Tibial nerve (tissue), 4 donors: Measurements from ENCODE around the gene PHACTR1. TPM values are rescaled to one million over a fixed set of nuclear protein-coding genes. Genes with fewer than 3 reads are reported as not detected.

Experiments
- DNase-seq, 2 donors: peaks; one replicate each; pipeline ENCODE4 v3.0.0-alpha.2; 2019; ENCODE audit warnings: low spot score in 2 of 2
- H3K27ac ChIP-seq, 4 donors: fragments of 200-600 bp; sonication (generic) in 3 of 4; one replicate each; pipeline ENCODE4 v1.5.1; 2017 to 2019; ENCODE audit warnings: mild to moderate bottlenecking in 1 of 4
- H3K27me3 ChIP-seq, 2 donors: fragments of 200-600 bp; sonication (generic) in 1 of 2; one replicate each; pipeline versions ENCODE4 v1.5.1 to v1.6.0; 2017 to 2019
- H3K36me3 ChIP-seq, 3 donors: fragments of 200-600 bp; sonication (generic); one replicate each; pipeline ENCODE4 v1.5.1; 2018 to 2019
- H3K4me1 ChIP-seq, 4 donors: fragments of 200-600 bp; sonication (generic) in 3 of 4; one replicate each; pipeline ENCODE4 v1.5.1; 2017 to 2019
- H3K4me3 ChIP-seq, 4 donors: fragments of 200-600 bp; sonication (generic) in 3 of 4; one replicate each; pipeline ENCODE4 v1.5.1; 2017 to 2019; ENCODE audit warnings: mild to moderate bottlenecking in 1 of 4, moderate library complexity in 1 of 4
- H3K9me3 ChIP-seq, 4 donors: fragments of 200-600 bp; sonication (generic) in 3 of 4; one replicate each; pipeline ENCODE4 v1.5.1; 2017 to 2019
- CTCF ChIP-seq, 5 experiments: fragments of 200-600 bp in 3 of 5; fragments of 450-650 bp in 2 of 5; sonication (generic) in 3 of 5; IDR thresholded peaks; one replicate each; pipeline ENCODE4 v1.5.1; 2016 to 2019; ENCODE audit warnings: antibody characterized with exemption in 5 of 5, mild to moderate bottlenecking in 3 of 5, moderate library complexity in 2 of 5
- EP300 ChIP-seq, 2 donors: sonication (generic); formaldehyde crosslinking; IDR thresholded peaks; one replicate each; pipeline ENCODE4 v1.6.1; 2017; ENCODE audit warnings: antibody characterized with exemption in 2 of 2, mild to moderate bottlenecking in 1 of 2
- POLR2A ChIP-seq, 2 donors: fragments of 450-650 bp; IDR thresholded peaks; one replicate each; pipeline ENCODE4 v1.6.1; 2017; ENCODE audit warnings: antibody characterized with exemption in 2 of 2, mild to moderate bottlenecking in 2 of 2, moderate library complexity in 2 of 2
- WGBS, 2 donors: methylation state at CpG; one replicate each; pipeline ENCODE4 v1.1.5; 2018; 5-methylcytosine and 5-hydroxymethylcytosine counted together
- total RNA-seq, 4 donors: library from RNA; depleted of rRNA; stranded (reverse); fragments of >200 nt; gene quantifications; one replicate each; pipeline ENCODE4 v1.1.0, GENCODE V29; 2016

The PHACTR1 gene
- total RNA-seq, 4 donors from 2014 or later, result 1.5 to 2.7 (median 1.6) TPM

DNA sequence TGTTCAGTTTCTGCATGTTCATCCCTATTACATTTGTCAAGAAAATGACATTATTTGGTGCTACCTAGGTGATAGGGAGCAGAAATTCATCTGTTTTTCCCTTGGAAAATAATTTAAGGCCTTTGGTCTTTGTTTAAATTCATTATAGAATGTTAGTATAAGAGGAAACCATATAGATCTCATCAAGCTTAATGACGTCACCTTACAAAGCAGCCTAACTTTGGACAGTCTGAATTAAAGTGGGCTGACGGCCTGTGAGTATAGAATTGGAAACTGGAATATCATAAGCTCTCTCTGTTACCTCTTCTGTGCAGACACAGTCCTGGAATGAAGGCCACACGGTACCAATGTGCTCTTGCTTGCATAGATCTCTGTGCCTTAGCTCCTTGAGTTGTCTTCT is 503.7 kb downstream of the PHACTR1 start:
- WGBS, 2 donors, result 92 to 93% methylated on average over 3 of the region's 3 CpGs
- Histone ChIP-seq H3K27ac (no peak overlapping the region), H3K27me3 (no peaks in the 10 kb centered on the region), H3K36me3 (no peaks in the 10 kb centered on the region), H3K4me3 (no peak overlapping the region), H3K4me1 (peaks cover 0 to 14% (median 7%) of the 10 kb centered on the region in 4 donors), H3K9me3 (no peaks in the 10 kb centered on the region)
- no peak for DNase-seq
- TF ChIP-seq EP300 (IDR thresholded peaks at IDR 0.05) (no peak), CTCF (IDR thresholded peaks at IDR 0.05) (no peak), POLR2A (IDR thresholded peaks at IDR 0.05) (no peak)

DNA sequence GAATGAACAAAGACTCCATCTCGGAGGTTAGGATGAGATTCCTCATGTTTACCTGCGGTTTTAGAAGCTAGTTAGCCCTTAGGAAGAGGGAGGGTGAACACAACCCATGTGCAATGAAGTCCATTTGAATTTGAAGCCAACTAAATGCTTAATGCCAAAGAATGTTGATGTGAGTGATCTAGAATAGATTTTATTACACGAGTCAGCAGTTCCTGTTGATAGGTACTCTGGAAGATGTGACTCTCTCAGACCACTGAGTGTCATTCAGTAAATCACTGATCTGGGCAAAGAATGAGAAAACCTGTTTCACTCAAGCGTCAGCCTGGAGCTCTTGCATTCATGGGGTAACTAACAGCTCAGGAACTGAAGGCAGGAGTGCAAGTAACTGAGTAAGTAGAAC is 505.5 kb downstream of the PHACTR1 start:
- Histone ChIP-seq H3K27ac (no peak overlapping the region), H3K36me3 (no peaks in the 10 kb centered on the region), H3K4me1 (peaks cover 0 to 12% (median 7%) of the 10 kb centered on the region in 4 donors), H3K9me3 (no peaks in the 10 kb centered on the region), H3K4me3 (no peak overlapping the region), H3K27me3 (no peaks in the 10 kb centered on the region)
- 81 to 95% methylated on average over 4 of the region's 4 CpGs for WGBS, 2 donors
- no peak for DNase-seq
- TF ChIP-seq EP300 (IDR thresholded peaks at IDR 0.05), result no peak
- TF ChIP-seq CTCF (IDR thresholded peaks at IDR 0.05), result no peak
- no peak for TF ChIP-seq POLR2A (IDR thresholded peaks at IDR 0.05)

- Histone ChIP-seq H3K36me3 (no peaks in the 10 kb centered on the region), H3K27ac (no peak overlapping the region), H3K9me3 (no peaks in the 10 kb centered on the region), H3K4me3 (no peak overlapping the region), H3K27me3 (no peaks in the 10 kb centered on the region), H3K4me1 (no peaks in the 10 kb centered on the region)
- TF ChIP-seq EP300 (IDR thresholded peaks at IDR 0.05) (no peak), CTCF (IDR thresholded peaks at IDR 0.05) (no peak), POLR2A (IDR thresholded peaks at IDR 0.05) (no peak)
- DNase-seq, result no peak
- 80 to 84% methylated on average over 2 of the region's 2 CpGs for WGBS, 2 donors
These were observed 509.5 kb downstream of the PHACTR1 start for GRCh38 chr6:13226071-13226470.

DNA sequence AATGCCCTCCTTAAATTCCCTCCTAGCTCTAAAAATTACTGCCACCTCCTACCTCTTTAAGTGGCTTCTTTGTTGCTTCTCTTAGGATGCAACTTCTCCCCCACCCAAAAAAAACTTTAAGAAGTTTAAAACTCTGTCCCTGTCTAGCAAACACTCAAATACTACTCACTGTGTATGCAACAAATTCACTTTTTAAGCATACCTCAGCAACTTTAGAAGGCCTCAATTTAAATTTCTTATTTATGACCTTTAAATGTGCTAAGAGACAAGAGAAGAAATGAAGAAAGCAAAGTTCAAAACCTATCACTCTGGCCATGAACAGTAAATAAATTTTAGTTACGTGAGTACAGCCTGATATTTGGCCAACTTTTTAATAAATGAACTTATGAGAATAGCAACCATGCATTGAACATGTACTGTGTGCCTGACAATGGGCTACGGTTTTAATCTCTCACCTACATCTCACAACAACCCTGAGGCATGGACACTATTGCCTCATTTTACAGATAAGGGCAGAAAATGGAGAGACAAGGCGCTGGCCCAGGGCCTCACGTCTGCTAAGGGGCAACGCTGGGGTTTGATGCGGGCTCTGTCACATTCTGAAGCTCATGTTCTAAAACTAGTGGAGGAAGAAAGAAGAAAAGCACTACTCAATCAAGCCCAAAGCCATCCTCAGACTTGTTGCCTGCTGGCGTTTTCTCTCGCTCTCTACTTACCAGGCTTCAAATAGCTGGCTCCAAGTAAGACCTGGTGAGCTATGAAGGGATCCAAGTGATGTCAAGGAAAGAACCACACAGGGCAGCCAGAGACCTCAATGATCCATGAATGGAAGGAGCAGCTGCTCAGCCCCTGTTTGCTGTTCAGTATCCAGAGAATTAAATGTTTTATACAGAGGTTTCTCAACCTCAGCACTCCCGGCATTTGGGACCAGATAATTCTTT is 512.0 kb downstream of the PHACTR1 start:
- H3K9me3 ChIP-seq, result no peaks in the 10 kb centered on the region
- TF ChIP-seq EP300 (IDR thresholded peaks at IDR 0.05) (no peak), POLR2A (IDR thresholded peaks at IDR 0.05) (no peak), CTCF (IDR thresholded peaks at IDR 0.05) (no peak)
- no peaks in the 10 kb centered on the region for H3K4me1 ChIP-seq
- no peaks in the 10 kb centered on the region for H3K36me3 ChIP-seq
- no peak overlapping the region for H3K27ac ChIP-seq
- no peak for DNase-seq
- WGBS, 2 donors, result 83 to 89% methylated on average over 9 of the region's 9 CpGs
- no peak overlapping the region for H3K4me3 ChIP-seq
- H3K27me3 ChIP-seq, result no peaks in the 10 kb centered on the region
